Stromal cell of bone marrow (primary cell): ENCODE data around the gene ACKR4.

Source experiments
- DNase-seq: peaks from one replicate; pipeline ENCODE4 v3.0.0-alpha.2; 2012; ENCODE audit warnings: low read depth

ACKR4 gene

DNA sequence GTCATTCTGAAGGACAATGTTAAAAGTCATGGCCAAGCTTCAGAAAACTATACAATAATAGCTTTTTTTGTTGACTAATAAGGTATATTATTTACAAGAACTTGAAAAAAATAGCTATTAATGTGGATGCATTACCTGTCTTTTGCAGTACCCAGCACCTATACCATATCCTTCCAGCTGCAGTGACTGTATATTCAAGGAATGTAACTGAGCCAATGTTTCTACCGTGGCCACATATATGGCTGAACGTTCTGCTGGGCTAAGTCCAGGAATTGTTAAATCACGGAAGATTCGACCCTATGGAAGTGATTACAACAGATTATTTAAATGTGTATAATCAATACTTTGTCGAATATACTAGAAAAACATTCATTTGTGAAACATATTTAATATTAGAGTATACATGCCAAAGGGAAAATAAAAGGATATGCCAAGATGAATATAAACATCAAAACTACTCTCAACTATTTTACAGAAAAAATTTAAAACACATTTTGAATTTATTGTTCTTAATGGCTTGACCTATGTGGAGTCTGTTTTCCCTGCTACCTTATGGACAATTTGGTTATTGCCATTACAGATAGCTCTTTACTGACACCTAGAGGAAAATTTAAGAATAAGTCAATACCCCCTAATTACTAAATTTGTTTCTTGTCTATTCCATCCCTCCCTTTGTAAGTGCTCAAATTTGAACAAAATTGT lies 44.9 kb downstream of the ACKR4 start:
- DNase-seq, result no peak

DNA sequence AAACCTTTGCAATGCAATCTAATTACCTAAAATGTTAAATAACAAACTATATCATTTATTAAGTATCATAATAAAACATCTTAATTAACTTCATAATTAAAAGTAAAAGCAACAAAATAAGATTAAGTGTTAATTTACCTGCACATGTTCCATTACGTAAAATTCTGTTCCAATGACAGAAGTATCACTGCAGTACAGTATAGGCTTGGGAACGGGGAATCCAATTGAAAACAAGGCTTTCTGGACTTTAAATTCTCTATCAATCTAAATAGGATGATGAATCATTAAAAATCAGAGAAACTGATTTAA lies 45.4 kb downstream of the ACKR4 start:
- DNase-seq, result no peak

DNA sequence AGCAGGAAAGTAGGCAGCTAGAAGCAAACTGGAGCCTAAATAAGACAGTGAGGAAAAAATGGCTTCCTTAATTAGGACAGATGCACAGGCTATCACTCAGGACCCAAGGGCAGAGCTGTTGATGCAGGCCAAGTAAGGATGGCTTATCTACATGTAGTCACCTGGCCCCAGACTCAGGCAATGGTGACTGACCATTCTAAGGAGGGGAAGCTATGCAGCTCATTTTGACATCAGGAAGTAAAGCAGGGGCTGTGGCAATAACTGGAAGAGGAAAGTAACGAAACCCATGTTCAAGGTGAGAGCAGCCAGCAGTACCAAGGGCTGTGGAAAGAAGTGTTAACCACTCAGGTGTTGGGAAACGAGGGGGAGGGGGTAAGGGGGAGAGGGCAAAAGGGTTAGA lies 46.3 kb downstream of the ACKR4 start:
- DNase-seq, result no peak

DNA sequence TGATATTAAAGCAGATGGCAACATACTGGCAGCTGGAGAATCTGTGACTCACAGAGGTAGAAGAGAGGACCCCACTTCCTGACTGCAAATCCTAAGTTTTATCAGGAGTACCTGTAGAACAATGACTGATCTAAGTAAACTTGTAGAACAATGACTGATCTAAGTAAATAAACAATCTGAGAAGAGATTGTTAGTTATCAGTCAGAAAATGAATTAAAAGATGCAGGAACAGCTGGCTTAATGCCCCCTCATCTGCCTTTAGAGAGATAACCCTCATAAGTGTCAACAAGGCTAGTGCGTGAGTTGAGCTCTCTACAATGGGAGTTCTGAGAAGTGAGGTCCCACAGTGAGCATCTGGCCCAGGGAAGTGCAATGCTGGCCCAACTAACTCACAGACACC lies 48.0 kb downstream of the ACKR4 start:
- DNase-seq, result no peak

DNA sequence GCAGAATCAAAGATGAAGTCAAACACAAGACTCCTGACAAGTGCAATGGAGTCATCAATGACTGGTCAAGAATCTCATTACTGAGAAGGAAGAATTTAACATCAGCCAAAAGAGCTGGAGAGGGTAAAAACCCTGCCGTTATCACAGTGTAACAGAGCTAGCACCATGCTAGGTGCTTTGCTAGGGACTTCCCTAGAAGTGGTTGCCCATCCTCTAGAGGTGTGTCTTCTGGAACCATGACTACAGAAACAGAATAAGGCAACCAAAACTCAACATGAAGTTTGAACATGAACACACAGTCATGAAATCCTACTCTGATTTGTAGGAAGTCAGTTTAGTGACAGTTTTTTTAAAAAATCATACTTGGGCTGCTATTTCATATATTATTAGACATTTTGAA lies 53.1 kb downstream of the ACKR4 start:
- DNase-seq, result no peak
